Fibroblast of the conjunctiva (primary cell): ENCODE results near the gene PCDH15.

Experiments
- DNase-seq: peaks from one replicate; pipeline ENCODE4 v3.0.0-alpha.2; 2010; ENCODE audit warnings: low read depth

PCDH15 gene

DNA sequence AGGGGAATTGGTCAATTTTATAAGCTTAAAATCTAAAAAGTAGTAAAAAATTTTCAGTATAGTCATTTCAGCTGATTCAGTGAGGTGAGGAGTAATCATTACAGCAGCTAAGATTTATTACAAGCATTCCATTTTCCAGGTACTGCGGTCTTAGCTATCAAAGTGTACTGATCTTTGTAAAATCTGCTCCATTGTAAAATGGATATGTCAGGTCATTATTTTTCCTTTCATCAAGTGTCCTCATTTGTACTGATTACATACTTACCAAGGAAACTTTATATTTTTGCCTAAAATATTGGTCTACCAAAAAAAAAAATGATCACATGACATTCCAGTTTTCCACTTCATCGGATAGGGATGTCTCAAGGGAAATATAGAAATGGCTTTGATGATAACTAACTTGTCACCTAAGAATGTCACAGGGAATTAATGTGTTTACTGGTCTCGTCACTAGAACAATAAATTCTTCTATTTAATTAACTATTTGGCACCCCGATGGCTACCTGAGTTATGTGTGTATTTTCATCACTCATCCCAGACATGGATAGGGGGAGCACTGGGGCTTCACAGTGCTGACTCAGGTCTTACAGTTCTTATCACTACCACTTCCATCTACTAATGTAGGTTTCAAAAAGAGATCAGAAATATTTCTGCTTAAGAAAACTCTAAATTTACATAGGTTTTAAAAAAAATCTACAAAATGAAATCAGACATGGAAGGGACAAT lies 948.4 kb downstream of the PCDH15 start:
- DNase-seq = no peak

DNA sequence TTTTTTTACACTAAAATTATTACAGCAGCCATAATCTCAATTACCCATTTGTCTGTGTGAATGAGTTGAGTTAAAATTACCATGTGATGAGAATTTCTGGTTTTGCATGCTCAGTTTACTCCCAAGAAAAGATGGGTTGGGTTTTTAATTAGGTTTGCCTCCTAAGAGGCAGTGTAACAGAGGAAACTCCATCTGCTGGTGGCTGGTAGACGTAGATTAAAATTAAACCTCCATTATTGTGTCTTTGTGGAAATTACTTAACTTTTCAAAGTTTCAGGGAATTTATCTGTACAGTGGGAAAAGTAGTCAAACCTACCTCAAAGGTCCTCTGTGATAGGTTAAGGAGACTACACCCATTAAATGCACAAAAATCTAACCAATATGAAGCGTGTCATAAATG lies 954.2 kb downstream of the PCDH15 start:
- no peak for DNase-seq

DNA sequence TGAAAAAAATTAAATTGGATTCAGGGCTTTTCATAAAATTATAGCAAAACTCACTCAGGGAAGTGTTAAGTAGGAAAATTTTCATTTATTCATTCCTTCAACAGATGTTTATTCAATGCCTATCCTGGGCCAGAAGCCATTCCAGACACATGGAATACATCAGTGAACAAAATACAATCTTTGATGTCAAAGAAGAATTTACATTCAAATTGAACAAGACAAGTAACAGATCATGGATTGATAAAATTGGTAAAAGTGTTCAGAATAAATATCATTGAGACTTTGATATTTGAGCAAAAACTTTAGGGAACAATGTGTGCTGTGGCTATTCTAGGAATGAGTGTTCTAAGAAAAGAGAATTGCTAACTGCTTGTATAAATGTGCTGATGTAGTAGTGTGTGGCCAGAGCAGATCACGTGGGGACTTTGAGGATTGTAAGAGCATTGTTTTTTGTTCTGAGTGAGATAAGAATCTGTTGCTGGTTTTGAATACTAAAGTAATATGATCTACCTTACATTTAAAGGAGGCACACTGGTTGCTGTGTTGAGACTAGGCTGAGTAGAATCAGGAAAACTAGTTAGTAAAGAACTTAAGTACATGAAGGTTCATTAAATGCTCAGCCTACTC lies 957.2 kb downstream of the PCDH15 start:
- DNase-seq = no peak

DNA sequence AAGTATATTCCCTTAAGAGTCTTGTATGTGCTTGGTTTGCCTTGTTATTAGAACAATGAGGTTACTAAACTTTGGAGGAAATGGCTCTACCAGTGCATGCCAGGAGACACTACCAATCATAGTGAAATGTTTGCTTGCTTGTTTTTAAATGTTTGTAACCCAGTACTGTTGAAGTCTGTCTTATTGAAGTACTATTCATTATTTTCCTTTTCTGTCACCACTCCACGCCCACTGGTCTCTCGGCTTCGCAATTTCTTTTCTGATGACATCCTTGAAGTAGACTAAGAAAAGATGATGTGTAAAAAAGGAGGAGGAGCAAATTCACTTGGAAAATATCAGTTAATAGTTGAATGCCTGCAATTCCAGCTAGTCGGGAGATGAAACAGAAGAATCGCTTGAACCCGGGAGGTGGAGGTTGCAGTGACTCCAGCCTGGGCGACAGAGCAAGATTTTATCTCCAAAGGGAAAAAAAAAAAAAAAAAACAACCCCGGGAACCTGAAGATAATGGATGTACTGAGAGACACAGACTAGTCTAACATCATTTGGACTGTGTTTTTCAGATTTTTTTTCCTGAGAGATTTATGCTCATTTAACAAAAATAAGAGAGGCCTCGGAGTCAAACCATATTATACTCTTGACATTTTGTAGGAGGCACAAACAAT lies 959.4 kb downstream of the PCDH15 start:
- DNase-seq = no peak

DNA sequence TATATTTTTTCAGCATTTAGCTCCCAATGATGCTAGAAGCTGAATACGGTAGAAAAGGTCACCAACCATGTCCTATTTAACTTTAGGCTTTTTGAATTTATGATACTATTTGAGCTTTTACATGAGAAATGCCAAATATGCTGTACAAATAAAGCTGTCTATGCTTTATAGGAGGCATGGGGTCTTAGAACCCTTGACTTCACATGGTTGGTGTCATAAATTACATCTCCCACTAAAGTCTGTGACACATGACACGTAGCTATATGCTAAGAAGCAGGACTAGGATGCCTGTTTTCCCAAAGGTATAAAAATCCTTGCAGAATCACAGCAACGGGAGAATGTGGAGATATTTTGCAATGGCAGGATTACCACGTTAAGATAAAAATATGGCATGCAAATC lies 960.4 kb downstream of the PCDH15 start:
- DNase-seq = no peak

DNA sequence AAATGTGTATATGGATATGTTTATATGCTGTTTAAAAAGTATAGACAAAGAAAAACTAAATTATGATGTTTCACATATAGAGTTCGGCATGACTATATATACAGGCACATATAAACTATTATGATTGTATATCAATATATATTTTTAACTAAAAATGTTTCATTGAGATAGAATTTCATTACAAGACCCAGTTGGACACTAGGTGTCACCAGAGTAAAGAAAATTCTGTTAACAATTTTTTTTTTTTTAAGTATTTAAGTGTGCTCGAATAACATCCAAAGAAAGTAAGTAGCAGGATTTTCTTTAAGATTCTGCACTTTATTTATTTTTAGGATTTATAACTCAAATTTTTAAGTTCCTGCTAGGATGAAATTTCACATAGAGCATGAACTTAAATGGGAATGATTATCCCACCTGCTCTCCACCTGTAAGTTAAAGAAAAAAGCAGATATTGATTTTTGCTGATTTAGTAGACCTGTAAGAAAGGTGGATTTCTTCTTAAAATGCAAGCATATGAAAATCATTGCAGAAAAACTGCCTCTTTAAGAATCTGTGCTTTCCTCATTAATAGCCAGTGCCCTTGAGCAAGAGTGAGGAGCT lies 961.5 kb downstream of the PCDH15 start:
- peak; percentile 4 for DNase-seq

DNA sequence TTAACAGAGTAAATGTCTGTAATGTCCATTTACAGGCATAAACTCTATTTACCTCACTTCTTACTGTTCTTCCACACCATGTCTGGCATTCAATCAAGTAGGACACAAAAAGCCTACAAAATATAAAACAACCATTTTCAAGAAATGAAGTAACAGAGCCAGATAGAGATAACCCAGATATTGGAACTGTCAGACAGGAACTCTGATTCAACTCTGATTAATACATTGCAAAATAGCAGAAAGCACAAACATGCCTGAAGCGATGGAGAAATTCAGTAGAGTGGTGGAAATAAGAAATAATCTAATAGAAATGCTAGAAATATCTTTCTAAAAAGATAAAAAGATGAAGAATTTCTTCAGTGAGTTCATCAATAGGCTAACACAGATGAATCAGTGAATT lies 964.4 kb downstream of the PCDH15 start:
- no peak for DNase-seq

DNA sequence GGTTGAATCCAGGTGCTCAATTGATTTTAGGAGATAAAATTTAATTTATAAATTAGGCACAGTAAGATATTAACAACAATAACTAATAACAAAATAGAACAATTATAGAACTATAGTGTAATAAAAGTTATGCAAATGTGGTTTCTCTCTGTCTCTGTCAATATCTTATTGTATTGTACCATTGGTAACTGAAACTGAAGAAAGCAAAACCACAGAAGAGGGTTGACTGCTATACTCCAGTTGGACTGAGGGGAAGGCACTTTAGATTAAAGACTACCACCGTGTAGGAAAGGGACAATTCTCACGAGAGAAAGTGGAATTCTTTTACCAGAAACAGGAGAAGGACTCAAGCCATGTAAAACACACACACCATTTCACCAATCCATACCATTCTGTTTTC lies 967.1 kb downstream of the PCDH15 start:
- no peak for DNase-seq

DNA sequence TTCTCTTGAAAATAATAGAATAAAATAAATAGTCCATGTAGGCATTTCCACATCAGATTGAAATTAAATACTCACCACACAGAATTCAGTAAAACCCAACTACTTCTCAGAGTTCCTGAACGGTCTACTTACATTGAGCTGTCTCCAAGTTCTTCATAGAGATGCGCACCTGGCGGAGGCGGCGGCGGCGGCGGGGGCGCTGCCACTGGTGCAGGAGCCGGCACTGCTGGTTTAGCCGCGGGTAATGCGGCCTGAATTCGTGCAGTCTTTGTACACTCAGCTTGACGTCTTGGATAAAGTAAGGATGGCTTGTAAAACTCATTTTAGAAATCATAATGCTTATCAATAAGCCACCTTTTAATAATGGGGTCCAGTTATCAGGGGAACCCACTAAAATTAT lies 973.8 kb downstream of the PCDH15 start:
- DNase-seq = no peak

DNA sequence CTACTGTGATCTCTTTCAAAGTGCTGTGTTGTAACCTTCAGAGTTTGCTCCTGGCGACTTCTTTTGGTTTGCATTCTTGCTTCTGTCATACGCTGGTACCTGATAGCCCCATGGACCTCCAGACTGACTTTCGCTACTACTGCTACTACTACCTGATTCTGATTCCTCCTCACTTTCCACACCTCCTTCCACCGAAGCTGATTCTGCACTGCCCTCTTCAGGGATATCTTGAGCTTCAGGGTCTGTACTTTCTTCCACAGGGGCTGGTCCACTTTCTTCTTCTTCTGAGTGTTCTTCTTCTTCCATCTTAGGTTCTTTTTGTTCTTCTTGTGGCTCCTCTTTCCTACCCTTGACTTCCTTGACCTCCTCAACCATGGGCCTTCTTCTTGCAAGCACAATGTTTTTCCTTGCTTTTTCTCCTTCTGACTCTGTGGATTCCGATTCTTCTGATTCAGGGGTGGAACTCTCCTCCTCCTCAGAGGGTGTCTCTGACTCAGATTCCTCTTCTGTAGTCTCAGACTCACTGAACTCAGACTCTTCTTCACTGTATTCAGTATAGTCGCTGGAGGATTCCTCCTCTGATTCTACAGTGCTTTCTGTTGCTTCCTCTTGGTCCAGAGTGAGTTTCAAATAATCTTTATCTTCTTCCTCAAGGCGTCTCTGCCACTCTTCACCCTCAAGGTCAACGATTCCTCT lies 992.2 kb downstream of the PCDH15 start:
- DNase-seq = no peak

DNA sequence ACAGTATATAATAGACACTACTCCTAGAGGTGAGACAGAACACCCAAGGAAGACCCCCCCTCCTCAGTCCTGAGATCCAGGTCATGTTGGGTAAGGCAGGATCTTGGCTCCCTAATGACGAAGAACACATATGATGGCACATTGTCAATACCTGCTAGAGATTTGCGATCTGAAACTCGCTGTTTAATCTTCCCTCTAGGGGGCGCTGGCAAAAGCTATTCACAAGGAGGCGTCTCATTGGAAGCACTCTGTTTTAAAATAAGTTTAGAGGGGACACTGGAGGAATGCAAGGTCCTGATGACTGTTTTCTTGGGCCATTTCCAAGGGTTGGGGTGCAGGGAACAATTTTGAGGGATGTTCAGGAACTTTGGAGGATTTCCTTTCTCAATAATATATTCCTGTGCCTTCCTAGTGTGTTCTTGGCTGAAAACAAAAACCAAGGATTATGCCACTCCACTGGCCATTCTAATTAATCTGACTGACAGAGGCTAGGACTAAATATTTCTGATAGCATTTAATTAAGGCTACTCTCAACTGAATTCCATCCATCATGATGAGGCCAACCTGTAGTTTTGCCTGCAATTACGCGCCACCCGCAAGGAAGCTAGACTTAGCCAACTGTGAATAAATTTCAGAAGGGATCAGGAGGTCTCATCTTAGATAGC lies 1014.7 kb downstream of the PCDH15 start:
- no peak for DNase-seq

DNA sequence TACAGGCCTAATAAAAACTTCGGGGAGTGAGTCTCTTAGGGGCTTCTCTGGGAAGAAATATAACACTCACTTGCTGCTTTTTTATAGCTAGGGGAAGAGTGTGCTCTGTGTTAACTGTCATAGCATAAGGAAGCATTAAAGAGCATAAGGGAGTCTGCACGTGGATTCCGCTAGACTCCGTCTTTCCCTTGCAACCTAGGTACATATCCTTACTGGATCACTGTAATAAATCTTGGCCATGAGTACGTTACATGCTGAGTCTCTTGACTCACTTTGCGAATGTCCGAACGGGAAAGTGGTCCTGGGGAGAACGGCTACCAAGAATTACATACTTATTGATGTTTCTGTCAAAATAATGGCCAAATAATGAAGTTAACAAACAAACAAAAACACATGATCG lies 1029.3 kb downstream of the PCDH15 start:
- DNase-seq = no peak

DNA sequence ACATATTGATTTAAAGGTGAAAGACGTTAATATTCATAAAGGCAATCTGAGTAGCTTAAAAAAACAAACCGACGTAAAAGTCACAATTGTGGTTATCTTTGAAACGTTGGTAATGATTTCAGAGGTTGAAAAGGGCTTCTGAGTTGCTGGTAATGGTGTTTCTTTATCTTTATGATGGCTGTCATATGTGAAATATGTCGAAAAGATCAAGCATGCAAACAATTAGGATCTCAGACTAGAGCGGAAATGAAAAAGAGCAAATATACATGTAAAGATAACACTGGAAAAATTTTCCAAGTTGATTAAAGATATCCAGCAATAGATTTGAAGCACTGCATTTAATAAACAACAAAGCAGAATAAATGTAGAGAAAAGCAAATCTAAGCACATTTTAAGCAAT lies 1030.1 kb downstream of the PCDH15 start:
- DNase-seq = no peak

DNA sequence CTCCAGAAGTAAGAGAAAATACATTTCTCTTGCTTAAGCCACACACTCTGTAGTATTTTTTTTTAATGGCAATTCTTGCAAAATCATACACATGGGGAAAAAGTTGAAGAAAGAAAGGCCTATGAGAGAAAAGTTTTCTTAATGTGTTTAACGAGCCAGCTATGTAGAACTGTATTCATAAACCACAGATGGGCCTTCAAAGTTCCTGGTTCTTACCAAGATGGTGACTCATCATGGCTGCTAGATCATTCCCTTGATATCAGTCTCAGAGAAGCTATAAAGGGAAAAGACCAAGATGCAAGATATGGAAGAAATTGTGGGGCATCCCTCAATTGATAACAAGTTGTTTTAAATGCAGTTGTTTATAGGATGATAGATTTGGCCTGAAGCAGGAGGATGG lies 1035.7 kb downstream of the PCDH15 start:
- DNase-seq = no peak

DNA sequence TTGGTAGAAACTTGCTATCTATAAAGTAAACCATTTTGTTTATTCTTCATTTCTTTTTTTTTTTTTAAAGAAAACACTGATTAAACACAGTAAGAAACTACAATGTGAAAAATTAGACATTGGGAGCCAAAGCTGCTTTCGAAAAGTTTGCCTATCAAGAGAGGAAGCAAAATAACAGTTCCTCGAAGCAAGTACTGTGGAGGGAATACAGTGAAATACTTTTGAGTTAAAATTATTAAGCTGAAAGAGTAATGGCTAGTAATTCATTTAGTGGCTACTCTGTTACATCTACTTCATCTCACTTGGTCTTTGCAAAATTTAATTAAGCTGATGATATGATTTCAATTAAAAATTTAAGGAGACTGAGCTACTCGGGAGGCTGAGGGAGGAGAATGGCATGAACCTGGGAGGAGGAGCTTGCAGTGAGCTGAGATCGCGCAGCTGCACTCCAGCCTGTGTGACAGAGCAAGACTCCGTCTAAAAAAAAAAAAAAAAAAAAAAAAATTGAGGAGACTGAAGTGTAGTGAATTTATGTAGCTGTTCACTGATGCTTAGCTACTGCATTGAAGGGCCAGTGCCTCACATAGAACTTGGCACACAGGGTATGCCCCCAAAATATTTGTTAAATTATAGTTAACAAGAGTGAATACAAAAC lies 1046.3 kb downstream of the PCDH15 start:
- no peak for DNase-seq
